Loucy (cell line): ENCODE measurements around the gene HABP2.

Experiments
- H2AFZ ChIP-seq: fragments of 200-600 bp; sonication (generic); 2 replicates; pipeline ENCODE4 v1.6.0; 2016; ENCODE audit warnings: antibody characterized with exemption, mild to moderate bottlenecking, low read length, moderate library complexity
- H3F3A ChIP-seq: fragments of 200-600 bp; 2 replicates; pipeline ENCODE4 v1.6.0; 2016; ENCODE audit warnings: antibody characterized with exemption, low read depth, mild to moderate bottlenecking
- H3K27me3 ChIP-seq: fragments of 200-600 bp; sonication (generic); 2 replicates; pipeline ENCODE4 v1.6.1; 2014; ENCODE audit warnings: low read length, mild to moderate bottlenecking; ENCODE audit not compliant: insufficient read depth, poor library complexity, severe bottlenecking
- H3K36me3 ChIP-seq: fragments of 200-600 bp; sonication (generic); 2 replicates; pipeline ENCODE4 v1.6.1; 2016; ENCODE audit warnings: low read length; ENCODE audit not compliant: insufficient read depth
- H3K4me1 ChIP-seq: fragments of 200-600 bp; sonication (generic); 2 replicates; pipeline ENCODE4 v1.5.1; 2014; ENCODE audit warnings: low read length, mild to moderate bottlenecking; ENCODE audit not compliant: insufficient read depth, poor library complexity, severe bottlenecking
- H3K4me2 ChIP-seq: fragments of 200-600 bp; sonication (generic); 2 replicates; pipeline ENCODE4 v1.6.0; 2014; ENCODE audit warnings: antibody characterized with exemption, low read length, low read depth, mild to moderate bottlenecking; ENCODE audit not compliant: poor library complexity, severe bottlenecking
- H3K4me3 ChIP-seq: fragments of 200-600 bp; sonication (generic); 2 replicates; pipeline ENCODE4 v1.5.1; 2014; ENCODE audit warnings: low read length, mild to moderate bottlenecking, mixed read lengths; ENCODE audit not compliant: poor library complexity, severe bottlenecking
- H3K79me2 ChIP-seq: fragments of 200-600 bp; sonication (generic); 2 replicates; pipeline ENCODE4 v1.6.1; 2014; ENCODE audit warnings: low read length; ENCODE audit not compliant: insufficient read depth
- H3K9ac ChIP-seq: fragments of 200-600 bp; sonication (generic); 2 replicates; pipeline ENCODE4 v1.6.0; 2014; ENCODE audit warnings: mild to moderate bottlenecking, low read depth, low read length, moderate library complexity; ENCODE audit not compliant: poor library complexity, severe bottlenecking
- H3K9me2 ChIP-seq: fragments of 200-600 bp; sonication (generic); replicated peaks from 2 replicates; pipeline ENCODE4 v1.6.1; 2016; ENCODE audit warnings: low read depth, low read length, mixed read lengths
- H3K9me3 ChIP-seq: fragments of 200-600 bp; sonication (generic); 2 replicates; pipeline ENCODE4 v1.6.1; 2014; ENCODE audit warnings: mild to moderate bottlenecking, antibody characterized with exemption, low read length, low read depth; ENCODE audit not compliant: insufficient read depth
- H4K20me1 ChIP-seq: fragments of 200-600 bp; sonication (generic); 2 replicates; pipeline ENCODE4 v1.6.0; 2014; ENCODE audit warnings: antibody characterized with exemption, low read length, mild to moderate bottlenecking; ENCODE audit not compliant: insufficient read depth, poor library complexity, severe bottlenecking
- EZH2phosphoT487 ChIP-seq: fragments of 200-600 bp; IDR thresholded peaks from 2 replicates; pipeline ENCODE4 v1.6.1; 2018; ENCODE audit warnings: antibody characterized with exemption, mild to moderate bottlenecking, moderate library complexity, borderline replicate concordance
- TF ChIP-seq, protein P1 (sequence below): fragments of 200-600 bp; sonication (generic); conservative IDR thresholded peaks from 2 replicates; pipeline ENCODE4 v1.5.1; 2014; ENCODE audit warnings: mild to moderate bottlenecking, antibody characterized with exemption, low read length

HABP2 gene

DNA sequence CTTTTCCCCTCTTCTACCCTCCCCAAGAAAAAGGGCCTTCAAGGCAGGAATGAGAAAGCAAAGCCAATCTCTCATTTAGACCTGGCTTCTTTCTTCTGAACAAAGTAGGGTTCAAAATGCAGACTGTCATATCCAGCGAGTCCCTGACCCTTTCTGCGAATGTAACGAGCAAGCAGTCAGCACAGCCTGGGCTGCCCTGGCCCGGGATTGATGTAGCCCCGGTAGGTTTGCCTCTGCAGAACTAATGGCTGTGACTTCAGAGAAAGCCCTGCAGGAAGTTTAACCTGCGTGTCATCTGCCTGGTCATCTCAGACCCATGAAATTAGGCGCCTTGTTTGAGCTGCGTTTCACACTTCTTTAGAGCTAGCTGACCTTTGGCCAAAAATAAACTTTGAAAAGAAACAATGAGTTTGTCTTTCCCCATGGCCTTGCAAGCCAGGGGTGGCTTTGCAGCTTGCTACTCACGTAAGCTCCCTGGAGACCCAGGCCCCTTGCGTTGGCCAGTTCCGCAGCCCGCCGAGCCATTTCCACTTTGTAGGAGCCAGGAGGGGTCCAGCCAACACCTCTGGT, 36.4 kb downstream of the HABP2 start:
- Histone ChIP-seq H3K27me3 (no peaks in the 10 kb centered on the region), H3K4me1 (no peaks in the 10 kb centered on the region), H3K36me3 (no peaks in the 10 kb centered on the region)

DNA sequence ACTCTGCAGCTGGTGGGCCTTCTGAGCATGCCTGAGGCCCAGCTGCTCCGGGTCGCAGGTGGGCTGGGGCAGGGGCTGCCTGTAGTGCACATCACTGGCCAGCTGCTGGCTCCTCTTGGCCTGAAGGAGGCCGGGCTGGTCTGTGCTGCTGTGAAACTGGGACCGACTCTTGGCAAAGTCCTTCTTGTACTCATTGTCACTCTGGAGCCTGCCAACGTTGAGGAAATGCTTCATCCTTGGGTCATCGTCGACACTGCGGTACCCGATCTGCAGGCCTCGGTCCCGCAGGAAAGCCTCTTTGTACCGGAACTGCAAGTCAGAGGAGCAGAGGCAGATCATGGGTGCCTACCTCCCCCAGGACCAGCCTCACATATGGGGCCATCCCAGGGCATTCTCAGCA, 37.7 kb downstream of the HABP2 start:
- Histone ChIP-seq H2AFZ (no peak overlapping the region), H3K9me3 (no peaks in the 10 kb centered on the region), H3K79me2 (no peaks in the 10 kb centered on the region), H3F3A (no peaks in the 10 kb centered on the region), H4K20me1 (no peaks in the 10 kb centered on the region), H3K4me2 (no peak overlapping the region), H3K36me3 (no peaks in the 10 kb centered on the region), H3K27me3 (no peaks in the 10 kb centered on the region), H3K4me3 (no peak overlapping the region), H3K9ac (no peak overlapping the region), H3K4me1 (no peaks in the 10 kb centered on the region), H3K9me2 (no peaks in the 10 kb centered on the region)
- TF ChIP-seq EZH2phosphoT487: no peak
- TF ChIP-seq, protein P1, sequence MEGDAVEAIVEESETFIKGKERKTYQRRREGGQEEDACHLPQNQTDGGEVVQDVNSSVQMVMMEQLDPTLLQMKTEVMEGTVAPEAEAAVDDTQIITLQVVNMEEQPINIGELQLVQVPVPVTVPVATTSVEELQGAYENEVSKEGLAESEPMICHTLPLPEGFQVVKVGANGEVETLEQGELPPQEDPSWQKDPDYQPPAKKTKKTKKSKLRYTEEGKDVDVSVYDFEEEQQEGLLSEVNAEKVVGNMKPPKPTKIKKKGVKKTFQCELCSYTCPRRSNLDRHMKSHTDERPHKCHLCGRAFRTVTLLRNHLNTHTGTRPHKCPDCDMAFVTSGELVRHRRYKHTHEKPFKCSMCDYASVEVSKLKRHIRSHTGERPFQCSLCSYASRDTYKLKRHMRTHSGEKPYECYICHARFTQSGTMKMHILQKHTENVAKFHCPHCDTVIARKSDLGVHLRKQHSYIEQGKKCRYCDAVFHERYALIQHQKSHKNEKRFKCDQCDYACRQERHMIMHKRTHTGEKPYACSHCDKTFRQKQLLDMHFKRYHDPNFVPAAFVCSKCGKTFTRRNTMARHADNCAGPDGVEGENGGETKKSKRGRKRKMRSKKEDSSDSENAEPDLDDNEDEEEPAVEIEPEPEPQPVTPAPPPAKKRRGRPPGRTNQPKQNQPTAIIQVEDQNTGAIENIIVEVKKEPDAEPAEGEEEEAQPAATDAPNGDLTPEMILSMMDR: no peak

More for the DNA sequence above, 36.4 kb downstream of the HABP2 start:
- H4K20me1 ChIP-seq: no peaks in the 10 kb centered on the region
- no peak overlapping the region for H3K4me3 ChIP-seq
- no peak overlapping the region for H3K9ac ChIP-seq
- no peaks in the 10 kb centered on the region for H3K79me2 ChIP-seq
- no peaks in the 10 kb centered on the region for H3K9me2 ChIP-seq
- H3K9me3 ChIP-seq: no peaks in the 10 kb centered on the region
- no peak overlapping the region for H2AFZ ChIP-seq
- TF ChIP-seq EZH2phosphoT487: no peak
- TF ChIP-seq, protein P1: no peak
- no peak overlapping the region for H3K4me2 ChIP-seq
- H3F3A ChIP-seq: no peaks in the 10 kb centered on the region

DNA sequence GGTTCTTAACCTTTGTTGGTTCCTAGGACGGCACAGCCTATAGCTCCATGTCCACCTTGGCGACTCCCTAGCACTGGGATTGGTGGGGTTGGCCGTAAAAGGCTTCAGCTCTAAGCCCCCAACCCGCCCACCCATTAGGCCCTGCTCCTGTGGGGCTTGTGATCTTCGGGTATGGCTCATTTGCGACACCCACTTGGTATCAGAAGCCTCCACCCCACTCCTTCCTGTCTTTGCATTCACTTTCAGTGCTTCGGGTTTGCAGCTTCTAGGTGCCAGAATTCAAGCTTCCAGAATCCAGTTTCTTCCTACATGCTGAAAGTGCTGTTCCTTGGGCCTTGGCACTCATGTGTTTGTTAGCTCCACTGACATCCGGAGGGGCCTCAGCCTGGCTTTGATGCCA, 39.5 kb downstream of the HABP2 start:
- H3F3A ChIP-seq: no peaks in the 10 kb centered on the region
- no peaks in the 10 kb centered on the region for H3K9me3 ChIP-seq
- no peaks in the 10 kb centered on the region for H3K27me3 ChIP-seq
- H3K9me2 ChIP-seq: no peaks in the 10 kb centered on the region
- H3K4me3 ChIP-seq: no peak overlapping the region
- no peak overlapping the region for H2AFZ ChIP-seq
- no peaks in the 10 kb centered on the region for H3K4me1 ChIP-seq
- no peaks in the 10 kb centered on the region for H4K20me1 ChIP-seq
- H3K79me2 ChIP-seq: no peaks in the 10 kb centered on the region
- TF ChIP-seq, protein P1: no peak
- no peak for TF ChIP-seq EZH2phosphoT487
- H3K36me3 ChIP-seq: no peaks in the 10 kb centered on the region
- H3K9ac ChIP-seq: no peak overlapping the region
- H3K4me2 ChIP-seq: no peak overlapping the region
